Panc1 (cell line): ENCODE results near the gene DDX39B. TPM values are rescaled to one million over a fixed set of nuclear protein-coding genes. Genes with fewer than 3 reads are reported as not detected.

Experiments used
- ATAC-seq: fragments of 200-7000 bp; cut with Tn5 transposase; 2 replicates; pipeline ENCODE4 v1.9.1; 2020; ENCODE audit warnings: mild to moderate bottlenecking, moderate library complexity
- BruUV-seq: library from RNA; stranded (reverse); fragments of 400-500 nt; replicated peaks from 2 replicates; lab custom pipeline; 2021; lab: Mats Ljungman, UMichigan
- CTCF ChIA-PET: fragments of 300-600 bp; sonication (Branson Sonifier 250); formaldehyde crosslinking; loops from one replicate; lab custom pipeline; 2022; ENCODE audit warnings: antibody characterized with exemption; lab: Charles Lee
- POLR2A ChIA-PET: fragments of 300-600 bp; sonication (Branson Sonifier 250); formaldehyde crosslinking; loops from one replicate; lab custom pipeline; 2022; ENCODE audit warnings: antibody characterized with exemption; lab: Charles Lee
- DNase-seq: peaks from one replicate; pipeline ENCODE4 v3.0.0-alpha.2; 2010; ENCODE audit warnings: low read depth, low spot score
- H3K27ac ChIP-seq: 2 replicates; pipeline ENCODE4 v1.5.1; 2011; ENCODE audit warnings: mild to moderate bottlenecking, low read length, inconsistent platforms
- H3K27me3 ChIP-seq: fragments of 200-500 bp; sonication (Bioruptor generic); 2 replicates; pipeline ENCODE4 v1.6.0; 2014; ENCODE audit warnings: low read length, inconsistent platforms; ENCODE audit not compliant: control insufficient read depth, insufficient read depth
- H3K36me3 ChIP-seq: fragments of 200-500 bp; sonication (Bioruptor generic); 2 replicates; pipeline ENCODE4 v1.5.1; 2014; ENCODE audit warnings: inconsistent platforms, mild to moderate bottlenecking, low read length, moderate library complexity; ENCODE audit not compliant: control insufficient read depth, insufficient read depth
- H3K4me1 ChIP-seq: 2 replicates; pipeline ENCODE4 v1.5.1; 2011; ENCODE audit warnings: inconsistent platforms, mild to moderate bottlenecking, low read length, moderate library complexity; ENCODE audit not compliant: control insufficient read depth, insufficient read depth
- H3K4me3 ChIP-seq, 2 experiments: 2 replicates each; pipeline ENCODE4 v1.5.1; 2011 to 2012; ENCODE audit warnings: low read depth in 2 of 2, low read length in 2 of 2, mild to moderate bottlenecking in 2 of 2, inconsistent platforms in 1 of 2, moderate library complexity in 1 of 2
- H3K9me3 ChIP-seq: fragments of 200-500 bp; sonication (Bioruptor generic); 2 replicates; pipeline ENCODE4 v1.5.1; 2014; ENCODE audit warnings: low read depth, mild to moderate bottlenecking, inconsistent platforms, low read length, moderate library complexity; ENCODE audit not compliant: control insufficient read depth, insufficient read depth
- POLR2AphosphoS5 ChIP-seq: IDR thresholded peaks from 2 replicates; pipeline ENCODE4 v1.6.1; 2012; ENCODE audit warnings: mild to moderate bottlenecking, low read depth, low read length, moderate library complexity
- SIN3A ChIP-seq: IDR thresholded peaks from 2 replicates; pipeline ENCODE4 v1.6.1; 2012; ENCODE audit warnings: low read depth, mild to moderate bottlenecking, low read length, moderate library complexity, borderline replicate concordance; ENCODE audit not compliant: insufficient read depth
- TCF7L2 ChIP-seq: IDR thresholded peaks from 2 replicates; pipeline ENCODE4 v1.6.1; 2011; ENCODE audit warnings: mild to moderate bottlenecking, low read depth, low read length, inconsistent platforms
- in situ Hi-C: cut with HindIII; loops from 2 replicates; pipeline ENCODE4 v1.10.0; 2016; ENCODE audit warnings: low sequenced_read_pairs, low pct_unique_long_range_greater_than_20kb
- intact Hi-C: fragments of 100-400 bp; cut with micrococcal nuclease; formaldehyde crosslinking; loops from one replicate; pipeline ENCODE4 v1.10.0; 2022; ENCODE audit not compliant: unreplicated experiment
- total RNA-seq: library from RNA; stranded (reverse); gene quantifications from one replicate; pipeline ENCODE4 v1.2.1, GENCODE V29; 2021; ENCODE audit not compliant: unreplicated experiment
- TF ChIP-seq, protein P1 (sequence below): fragments of 450-650 bp; IDR thresholded peaks from 2 replicates; pipeline ENCODE4 v1.5.1; 2017; ENCODE audit warnings: mild to moderate bottlenecking
- TF ChIP-seq, protein P2 (sequence below), 2 experiments: IDR thresholded peaks; 2 replicates each; pipeline ENCODE4 v1.6.1; 2011 to 2012; ENCODE audit warnings: low read depth in 2 of 2, control low read depth in 1 of 2, low read length in 1 of 2, mild to moderate bottlenecking in 1 of 2, moderate library complexity in 1 of 2; ENCODE audit not compliant: insufficient read depth in 1 of 2

DDX39B gene
- total RNA-seq, 1 experiment from 2014 or later, result 401 TPM

DNA sequence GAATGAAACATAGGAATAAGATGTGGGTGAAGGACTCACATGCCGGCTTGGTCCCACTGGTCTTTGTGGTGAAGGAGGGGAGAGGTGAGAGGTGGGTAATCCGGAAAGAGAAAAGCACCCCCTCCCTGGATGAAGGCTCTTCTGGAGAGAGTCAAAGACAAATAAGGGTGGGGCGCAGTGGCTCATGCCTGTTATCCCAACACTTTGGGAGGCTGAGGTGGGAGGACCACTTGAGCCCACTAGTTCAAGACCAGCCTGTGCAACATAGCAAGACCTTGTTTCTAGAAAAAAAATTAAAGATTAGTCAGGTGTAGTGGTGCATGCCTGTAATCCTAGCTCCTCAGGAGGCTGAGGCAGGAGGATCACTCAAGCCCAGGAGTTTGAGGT lies 37.3 kb upstream of the DDX39B start:
- no peaks in the 10 kb centered on the region for H3K27me3 ChIP-seq
- peak overlapping the region; percentile 78; the same call in 1 of the 2 replicates for H3K27ac ChIP-seq
- H3K4me3 ChIP-seq, result no peak overlapping the region
- peaks cover 22% of the 10 kb centered on the region for H3K4me1 ChIP-seq
- POLR2A ChIA-PET, result no interaction called here
- no peaks in the 10 kb centered on the region for H3K9me3 ChIP-seq
- no TSS peak for BruUV-seq
- DNase-seq (no peak), ATAC-seq (no peak)
- CTCF ChIA-PET, result interaction anchor here (0.9 kb wide), 1 partner anchor 28 kb away, joined by 3 read pairs; no protein-coding TSS in a partner anchor
- TF ChIP-seq, protein P1, sequence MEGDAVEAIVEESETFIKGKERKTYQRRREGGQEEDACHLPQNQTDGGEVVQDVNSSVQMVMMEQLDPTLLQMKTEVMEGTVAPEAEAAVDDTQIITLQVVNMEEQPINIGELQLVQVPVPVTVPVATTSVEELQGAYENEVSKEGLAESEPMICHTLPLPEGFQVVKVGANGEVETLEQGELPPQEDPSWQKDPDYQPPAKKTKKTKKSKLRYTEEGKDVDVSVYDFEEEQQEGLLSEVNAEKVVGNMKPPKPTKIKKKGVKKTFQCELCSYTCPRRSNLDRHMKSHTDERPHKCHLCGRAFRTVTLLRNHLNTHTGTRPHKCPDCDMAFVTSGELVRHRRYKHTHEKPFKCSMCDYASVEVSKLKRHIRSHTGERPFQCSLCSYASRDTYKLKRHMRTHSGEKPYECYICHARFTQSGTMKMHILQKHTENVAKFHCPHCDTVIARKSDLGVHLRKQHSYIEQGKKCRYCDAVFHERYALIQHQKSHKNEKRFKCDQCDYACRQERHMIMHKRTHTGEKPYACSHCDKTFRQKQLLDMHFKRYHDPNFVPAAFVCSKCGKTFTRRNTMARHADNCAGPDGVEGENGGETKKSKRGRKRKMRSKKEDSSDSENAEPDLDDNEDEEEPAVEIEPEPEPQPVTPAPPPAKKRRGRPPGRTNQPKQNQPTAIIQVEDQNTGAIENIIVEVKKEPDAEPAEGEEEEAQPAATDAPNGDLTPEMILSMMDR, result no peak
- TF ChIP-seq POLR2AphosphoS5 (no peak), TCF7L2 (no peak), SIN3A (no peak)
- TF ChIP-seq, protein P2, sequence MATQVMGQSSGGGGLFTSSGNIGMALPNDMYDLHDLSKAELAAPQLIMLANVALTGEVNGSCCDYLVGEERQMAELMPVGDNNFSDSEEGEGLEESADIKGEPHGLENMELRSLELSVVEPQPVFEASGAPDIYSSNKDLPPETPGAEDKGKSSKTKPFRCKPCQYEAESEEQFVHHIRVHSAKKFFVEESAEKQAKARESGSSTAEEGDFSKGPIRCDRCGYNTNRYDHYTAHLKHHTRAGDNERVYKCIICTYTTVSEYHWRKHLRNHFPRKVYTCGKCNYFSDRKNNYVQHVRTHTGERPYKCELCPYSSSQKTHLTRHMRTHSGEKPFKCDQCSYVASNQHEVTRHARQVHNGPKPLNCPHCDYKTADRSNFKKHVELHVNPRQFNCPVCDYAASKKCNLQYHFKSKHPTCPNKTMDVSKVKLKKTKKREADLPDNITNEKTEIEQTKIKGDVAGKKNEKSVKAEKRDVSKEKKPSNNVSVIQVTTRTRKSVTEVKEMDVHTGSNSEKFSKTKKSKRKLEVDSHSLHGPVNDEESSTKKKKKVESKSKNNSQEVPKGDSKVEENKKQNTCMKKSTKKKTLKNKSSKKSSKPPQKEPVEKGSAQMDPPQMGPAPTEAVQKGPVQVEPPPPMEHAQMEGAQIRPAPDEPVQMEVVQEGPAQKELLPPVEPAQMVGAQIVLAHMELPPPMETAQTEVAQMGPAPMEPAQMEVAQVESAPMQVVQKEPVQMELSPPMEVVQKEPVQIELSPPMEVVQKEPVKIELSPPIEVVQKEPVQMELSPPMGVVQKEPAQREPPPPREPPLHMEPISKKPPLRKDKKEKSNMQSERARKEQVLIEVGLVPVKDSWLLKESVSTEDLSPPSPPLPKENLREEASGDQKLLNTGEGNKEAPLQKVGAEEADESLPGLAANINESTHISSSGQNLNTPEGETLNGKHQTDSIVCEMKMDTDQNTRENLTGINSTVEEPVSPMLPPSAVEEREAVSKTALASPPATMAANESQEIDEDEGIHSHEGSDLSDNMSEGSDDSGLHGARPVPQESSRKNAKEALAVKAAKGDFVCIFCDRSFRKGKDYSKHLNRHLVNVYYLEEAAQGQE (IDR thresholded peaks at IDR 0.05; ENCODE audit: insufficient read depth in 1 of 2, low read depth in 2 of 2, low read length in 1 of 2), result no peak
- H3K36me3 ChIP-seq, result no peaks in the 10 kb centered on the region
- in situ Hi-C loops, result no loop called here
- intact Hi-C loops, result no loop called here

GRCh38 chr6:31578184-31579118 lies 36.6 kb upstream of the DDX39B start:
- no peaks in the 10 kb centered on the region for H3K27me3 ChIP-seq
- H3K27ac ChIP-seq, result peak overlapping the region; percentile 78
- DNase-seq (no peak), ATAC-seq (peak; percentile 57)
- H3K4me1 ChIP-seq, result peaks cover 22% of the 10 kb centered on the region
- ChIA-PET POLR2A (interaction anchor here (0.6 to 0.7 kb wide), 2 partner anchors 19 to 30 kb away, joined by 3 to 5 read pairs; no protein-coding TSS in a partner anchor), CTCF (interaction anchor here (0.6 to 0.9 kb wide), 2 partner anchors 27 to 80 kb away, joined by 3 to 6 read pairs; partner anchors contain the start of gene MICB)
- in situ Hi-C loops, result no loop called here
- intact Hi-C loops, result no loop called here
- BruUV-seq, result no TSS peak
- H3K36me3 ChIP-seq, result no peaks in the 10 kb centered on the region
- H3K9me3 ChIP-seq, result no peaks in the 10 kb centered on the region
- TF ChIP-seq, protein P2 (IDR thresholded peaks at IDR 0.05; ENCODE audit: insufficient read depth in 1 of 2, low read depth in 2 of 2, low read length in 1 of 2), result peak; percentile 50 to 53; a peak in 1 of 4 replicates
- no peak for TF ChIP-seq SIN3A
- H3K4me3 ChIP-seq, result no peak overlapping the region
